Stimulated activated CD8-positive, alpha-beta memory T cell treated with anti-CD3 and anti-CD28 coated beads, Interleukin-7, amount 100 ng/mL, for 24 hours (primary cell): ENCODE measurements around the gene KCNH4.

Source experiments
- DNase-seq: peaks from one replicate; pipeline ENCODE4 v3.0.0-alpha.2; 2020; ENCODE audit warnings: low read depth

KCNH4 gene

GRCh38 chr17:42135664-42136653 is 45.0 kb downstream of the KCNH4 start:
- DNase-seq, result no peak

GRCh38 chr17:42135151-42135550 is 45.8 kb downstream of the KCNH4 start:
- no peak for DNase-seq

GRCh38 chr17:42133461-42134041 is 47.4 kb downstream of the KCNH4 start:
- DNase-seq, result no peak

- no peak for DNase-seq
Measured at GRCh38 chr17:42132941-42133340, 48.0 kb downstream of the KCNH4 start.

- no peak for DNase-seq
Measured at GRCh38 chr17:42131981-42132432, 48.9 kb downstream of the KCNH4 start.

- DNase-seq, result no peak
Measured at GRCh38 chr17:42131232-42131631, 49.7 kb downstream of the KCNH4 start.

GRCh38 chr17:42130310-42130936 is 50.5 kb downstream of the KCNH4 start:
- DNase-seq, result no peak

GRCh38 chr17:42129109-42129837 is 51.7 kb downstream of the KCNH4 start:
- DNase-seq, result no peak

GRCh38 chr17:42127414-42127813 is 53.5 kb downstream of the KCNH4 start:
- DNase-seq, result no peak

GRCh38 chr17:42126836-42127235 is 54.1 kb downstream of the KCNH4 start:
- DNase-seq, result no peak

GRCh38 chr17:42125565-42125964 is 55.4 kb downstream of the KCNH4 start:
- no peak for DNase-seq

GRCh38 chr17:42124256-42124655 is 56.7 kb downstream of the KCNH4 start:
- DNase-seq, result no peak

GRCh38 chr17:42122371-42123303 is 58.3 kb downstream of the KCNH4 start, which contains the start of gene HSPB9:
TSS of gene HSPB9 (plus strand) at chr17:42122804. CDS start at chr17:42122851, 47 bp downstream.
- no peak for DNase-seq

- DNase-seq, result peak; percentile 58
Measured at GRCh38 chr17:42120770-42121769, 59.9 kb downstream of the KCNH4 start, which contains the start of gene KAT2A. TSS of gene KAT2A (minus strand) at chr17:42121367. CDS start at chr17:42121304, 63 bp downstream.

- no peak for DNase-seq
Measured at GRCh38 chr17:42120161-42120769, 60.7 kb downstream of the KCNH4 start.

GRCh38 chr17:42119301-42119700 is 61.6 kb downstream of the KCNH4 start:
- no peak for DNase-seq

- DNase-seq, result no peak
Measured at GRCh38 chr17:42118545-42118944, 62.4 kb downstream of the KCNH4 start.

- no peak for DNase-seq
Measured at GRCh38 chr17:42118126-42118510, 62.8 kb downstream of the KCNH4 start.
